Measurements from ENCODE around the gene GRIP1.

Gene GRIP1, protein sequence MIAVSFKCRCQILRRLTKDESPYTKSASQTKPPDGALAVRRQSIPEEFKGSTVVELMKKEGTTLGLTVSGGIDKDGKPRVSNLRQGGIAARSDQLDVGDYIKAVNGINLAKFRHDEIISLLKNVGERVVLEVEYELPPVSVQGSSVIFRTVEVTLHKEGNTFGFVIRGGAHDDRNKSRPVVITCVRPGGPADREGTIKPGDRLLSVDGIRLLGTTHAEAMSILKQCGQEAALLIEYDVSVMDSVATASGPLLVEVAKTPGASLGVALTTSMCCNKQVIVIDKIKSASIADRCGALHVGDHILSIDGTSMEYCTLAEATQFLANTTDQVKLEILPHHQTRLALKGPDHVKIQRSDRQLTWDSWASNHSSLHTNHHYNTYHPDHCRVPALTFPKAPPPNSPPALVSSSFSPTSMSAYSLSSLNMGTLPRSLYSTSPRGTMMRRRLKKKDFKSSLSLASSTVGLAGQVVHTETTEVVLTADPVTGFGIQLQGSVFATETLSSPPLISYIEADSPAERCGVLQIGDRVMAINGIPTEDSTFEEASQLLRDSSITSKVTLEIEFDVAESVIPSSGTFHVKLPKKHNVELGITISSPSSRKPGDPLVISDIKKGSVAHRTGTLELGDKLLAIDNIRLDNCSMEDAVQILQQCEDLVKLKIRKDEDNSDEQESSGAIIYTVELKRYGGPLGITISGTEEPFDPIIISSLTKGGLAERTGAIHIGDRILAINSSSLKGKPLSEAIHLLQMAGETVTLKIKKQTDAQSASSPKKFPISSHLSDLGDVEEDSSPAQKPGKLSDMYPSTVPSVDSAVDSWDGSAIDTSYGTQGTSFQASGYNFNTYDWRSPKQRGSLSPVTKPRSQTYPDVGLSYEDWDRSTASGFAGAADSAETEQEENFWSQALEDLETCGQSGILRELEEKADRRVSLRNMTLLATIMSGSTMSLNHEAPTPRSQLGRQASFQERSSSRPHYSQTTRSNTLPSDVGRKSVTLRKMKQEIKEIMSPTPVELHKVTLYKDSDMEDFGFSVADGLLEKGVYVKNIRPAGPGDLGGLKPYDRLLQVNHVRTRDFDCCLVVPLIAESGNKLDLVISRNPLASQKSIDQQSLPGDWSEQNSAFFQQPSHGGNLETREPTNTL

DNA sequence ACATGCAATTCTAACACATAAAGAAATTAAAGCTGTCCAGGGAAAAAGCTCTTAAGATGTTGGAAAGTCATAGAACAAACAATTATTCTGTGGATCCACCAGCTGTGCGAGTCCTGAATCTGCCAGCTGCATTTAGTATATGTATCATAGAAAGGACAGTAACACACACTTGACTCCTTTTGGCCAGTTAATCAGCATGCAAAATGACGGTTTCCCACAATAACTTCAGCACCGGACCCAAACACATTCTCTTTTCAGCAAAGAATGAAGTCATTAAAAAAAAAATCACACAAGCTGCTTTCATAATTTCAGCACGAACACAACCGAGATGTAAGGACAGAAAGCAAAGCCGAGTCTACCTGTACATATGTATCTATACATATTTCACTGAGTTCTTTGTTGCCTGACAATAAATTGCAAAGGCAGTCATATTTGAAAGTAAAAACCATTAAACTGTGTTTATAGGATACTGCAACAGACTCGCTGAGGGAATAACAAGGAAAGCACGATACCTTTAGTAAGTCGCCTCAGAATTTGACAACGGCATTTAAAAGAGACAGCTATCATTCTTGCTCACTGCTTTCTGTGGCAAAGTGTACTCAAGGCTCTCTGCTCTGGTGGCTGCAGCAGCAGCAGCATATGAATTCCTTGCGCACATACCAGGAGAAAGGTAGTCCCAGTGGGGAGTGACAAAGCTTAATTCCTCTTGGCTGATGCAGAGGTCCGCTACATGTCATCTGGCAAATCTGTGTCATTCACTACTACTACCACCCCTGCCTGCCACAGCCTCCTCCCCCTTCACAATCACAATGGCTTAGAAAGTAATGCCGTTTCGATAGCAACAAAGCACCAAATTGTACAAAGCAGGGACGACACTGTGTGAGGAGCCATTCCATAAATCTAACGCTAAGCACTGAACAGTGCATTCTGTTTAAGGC, at the start of gene GRIP1:
GRIP1 (minus strand) TSS at position 739 of the 938 bp plus-strand sequence; CDS start at position 567, 172 bp downstream.
- no peak for DNase-seq

DNA sequence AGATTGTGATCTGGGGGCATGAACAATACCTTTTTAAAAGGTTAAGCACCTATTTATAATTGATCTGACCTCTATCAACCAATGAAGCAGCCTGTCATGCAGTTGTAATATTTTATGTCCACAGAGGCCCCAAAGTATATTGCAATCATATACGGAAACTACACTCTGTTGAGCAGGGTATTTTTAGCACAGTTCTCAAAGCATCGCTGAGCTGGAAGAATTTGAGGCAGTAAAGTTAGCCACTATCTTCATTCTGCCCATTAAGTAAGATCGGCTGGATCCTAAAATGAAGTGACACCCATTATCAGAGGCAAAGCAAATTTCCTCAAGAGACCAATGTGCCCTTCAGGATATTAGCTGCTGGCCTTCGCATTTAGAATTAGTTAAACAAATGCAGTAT, 47.7 kb upstream of the GRIP1 start:
- no peak for DNase-seq

DNA sequence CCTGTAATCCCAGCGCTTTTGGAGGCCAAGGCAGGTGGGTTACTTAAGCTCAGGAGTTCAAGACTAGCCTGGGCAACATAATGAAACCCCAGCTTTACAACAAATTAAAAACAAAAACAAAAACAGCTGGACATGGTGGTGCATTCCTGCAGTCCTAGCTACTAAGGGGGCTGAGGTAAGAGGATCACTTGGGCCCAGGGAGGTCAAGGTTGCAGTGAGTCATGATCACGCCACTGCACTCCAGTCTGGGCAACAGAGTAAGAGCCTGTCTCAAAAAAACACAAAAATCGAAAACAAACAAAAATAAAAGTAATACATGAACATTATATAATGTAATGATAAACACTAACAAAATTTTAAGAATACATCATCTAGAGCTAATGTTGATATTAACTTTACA, 46.2 kb upstream of the GRIP1 start:
- DNase-seq, result no peak

DNA sequence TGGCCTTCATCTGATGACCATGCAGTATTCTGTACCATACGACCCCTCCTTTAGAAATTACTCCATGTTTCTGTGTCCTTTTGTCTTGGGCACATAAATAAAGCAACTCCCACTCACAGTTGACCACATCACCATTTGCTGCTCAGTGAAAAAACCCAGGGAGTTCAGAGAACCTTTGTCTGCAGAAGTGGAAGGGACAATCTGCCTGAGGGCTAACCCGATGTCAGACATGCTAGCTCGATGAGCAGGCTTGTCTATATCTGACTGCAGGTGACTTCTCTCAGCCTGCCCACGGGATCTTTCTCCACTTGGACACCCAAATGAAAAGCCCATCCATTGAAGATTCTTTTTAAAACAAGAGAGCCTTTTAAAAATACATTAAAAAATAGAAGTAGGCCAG, 45.7 kb upstream of the GRIP1 start:
- DNase-seq, result no peak

DNA sequence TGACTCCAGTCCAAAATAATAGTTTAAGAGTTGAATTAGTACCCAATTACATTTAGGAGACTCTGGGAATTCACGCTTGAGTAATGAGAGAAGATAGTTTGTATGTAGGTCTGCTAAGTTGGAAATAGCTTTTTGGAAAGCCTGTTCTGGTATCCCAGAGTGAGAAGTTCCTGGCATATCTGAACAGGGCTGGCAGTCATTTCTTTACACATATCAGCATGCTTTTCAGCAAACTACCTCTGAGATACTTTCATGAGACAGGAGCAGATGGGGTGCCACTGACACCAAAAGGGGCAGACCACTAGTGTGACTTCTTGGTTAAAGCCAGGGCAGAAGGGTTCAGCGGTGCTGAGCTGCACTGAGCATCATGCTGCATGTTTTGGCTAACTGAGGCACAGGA, 45.1 kb upstream of the GRIP1 start:
- no peak for DNase-seq

DNA sequence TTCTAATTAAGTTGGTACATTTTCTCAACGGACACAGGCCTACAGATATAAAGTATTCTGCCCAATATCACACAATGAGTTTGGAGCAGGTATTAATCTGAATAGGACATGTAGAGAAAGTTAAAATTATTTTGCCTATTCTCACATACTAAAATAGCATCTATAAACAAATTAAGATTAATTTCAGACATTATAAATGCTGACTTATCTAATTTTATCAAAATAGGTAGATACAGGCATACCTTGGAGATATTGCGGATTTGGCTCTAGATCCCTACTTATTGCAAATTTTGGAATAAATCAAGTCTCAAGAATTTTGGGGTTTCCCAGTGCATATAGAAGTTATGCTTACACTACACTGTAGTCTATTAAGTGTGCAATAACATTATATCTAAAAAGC, 41.0 kb upstream of the GRIP1 start:
- DNase-seq, result no peak

DNA sequence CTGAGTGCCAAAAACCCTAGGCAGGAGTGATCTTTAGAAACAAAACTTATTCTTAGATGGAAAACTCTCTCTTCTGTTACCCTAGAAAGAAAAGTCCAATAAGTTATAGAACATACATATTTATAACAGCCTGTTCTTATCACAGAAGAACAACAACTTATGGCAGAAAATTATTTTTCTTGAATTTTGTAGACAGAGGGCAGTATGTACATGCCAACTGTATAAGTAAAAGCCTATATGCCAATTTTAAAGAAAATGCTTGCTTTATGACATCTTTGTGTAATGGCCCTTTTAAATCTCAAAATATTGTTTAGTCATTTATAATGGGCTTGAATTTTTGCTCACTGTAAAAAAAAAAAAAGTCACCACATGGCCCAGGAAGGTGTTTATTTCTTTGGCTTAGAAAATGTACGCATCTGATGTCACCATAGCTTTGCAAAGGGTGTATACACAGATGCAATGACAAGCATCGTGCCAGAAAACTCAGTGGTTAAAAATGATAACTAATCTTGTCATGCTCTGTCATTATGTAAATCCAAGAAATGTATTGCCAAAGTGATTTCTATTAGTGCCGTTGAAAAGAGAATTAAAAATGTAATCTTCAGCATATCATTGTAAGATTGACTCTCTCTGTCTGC, 38.3 kb upstream of the GRIP1 start:
- DNase-seq, result no peak

DNA sequence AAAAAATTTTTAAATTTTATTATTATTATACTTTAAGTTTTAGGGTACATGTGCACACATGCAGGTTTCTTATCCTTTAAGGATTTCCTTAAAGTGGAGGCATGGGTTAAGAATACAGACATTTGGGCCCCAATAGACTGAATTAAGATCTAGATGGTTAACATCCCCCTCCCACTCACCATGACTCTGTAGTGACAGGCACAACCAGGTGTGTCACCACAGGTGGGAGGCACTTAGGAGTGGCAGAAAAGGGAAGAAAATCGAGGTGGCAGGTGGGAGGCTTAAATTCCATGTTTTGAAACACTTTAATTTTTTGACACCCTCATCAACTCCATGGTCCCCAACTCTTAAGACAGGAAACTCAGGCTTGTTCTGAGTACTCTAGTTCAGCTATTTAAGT, 37.6 kb upstream of the GRIP1 start:
- DNase-seq, result no peak

DNA sequence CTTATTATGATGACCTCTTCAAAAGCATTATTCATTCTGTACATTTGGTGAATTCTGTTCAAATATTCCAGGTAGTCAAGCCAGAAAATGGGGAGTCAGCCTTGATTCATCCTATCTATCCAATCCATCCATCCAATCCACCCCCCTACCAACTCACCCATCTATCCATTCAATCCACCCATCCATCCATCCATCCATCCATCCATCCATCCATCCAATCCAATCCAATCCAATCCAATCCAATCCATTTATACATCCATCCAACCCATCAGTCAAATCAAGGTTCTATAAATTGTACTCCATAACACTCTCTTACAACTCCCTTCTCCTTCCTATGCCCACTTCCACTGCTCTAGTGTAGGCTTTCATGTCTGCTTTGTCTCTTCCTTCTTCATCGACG, 35.8 kb upstream of the GRIP1 start:
- DNase-seq, result no peak

DNA sequence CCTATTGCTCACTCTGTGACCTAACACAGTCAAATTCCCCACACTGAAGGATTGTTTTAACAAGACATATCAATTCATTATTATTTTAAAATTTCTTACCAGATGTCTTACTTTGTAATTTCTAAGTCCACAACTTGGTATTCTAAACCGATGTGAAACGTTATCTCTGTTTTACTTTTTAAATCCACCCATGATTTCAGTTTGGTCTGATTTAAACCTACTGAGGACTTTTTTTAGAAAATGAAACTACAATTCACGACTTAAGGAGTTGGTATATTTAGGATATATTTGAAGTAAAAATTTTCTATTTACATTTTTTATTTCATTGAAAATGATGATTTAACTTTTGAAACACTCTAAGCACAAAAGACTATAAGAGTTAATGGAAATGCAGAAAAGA, 35.1 kb upstream of the GRIP1 start:
- no peak for DNase-seq

DNA sequence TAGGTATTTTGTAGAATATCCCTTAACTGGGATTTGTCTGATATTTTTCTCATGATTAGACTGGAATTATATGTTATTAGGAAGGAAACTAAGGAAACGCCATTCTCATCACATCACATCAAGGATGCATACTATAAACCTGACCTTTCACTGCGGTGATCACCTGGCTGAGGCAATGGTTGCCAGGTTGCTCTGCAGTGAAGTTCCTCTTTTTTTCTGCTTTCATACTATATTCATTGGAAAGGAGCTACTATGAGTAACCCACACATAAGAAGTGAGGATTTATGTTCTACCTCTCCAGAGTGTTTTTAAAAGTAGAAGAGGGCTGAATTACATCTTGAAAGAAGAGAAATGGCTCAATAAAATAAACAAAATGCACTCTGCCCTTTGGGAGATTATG, 31.0 kb upstream of the GRIP1 start:
- DNase-seq, result no peak

DNA sequence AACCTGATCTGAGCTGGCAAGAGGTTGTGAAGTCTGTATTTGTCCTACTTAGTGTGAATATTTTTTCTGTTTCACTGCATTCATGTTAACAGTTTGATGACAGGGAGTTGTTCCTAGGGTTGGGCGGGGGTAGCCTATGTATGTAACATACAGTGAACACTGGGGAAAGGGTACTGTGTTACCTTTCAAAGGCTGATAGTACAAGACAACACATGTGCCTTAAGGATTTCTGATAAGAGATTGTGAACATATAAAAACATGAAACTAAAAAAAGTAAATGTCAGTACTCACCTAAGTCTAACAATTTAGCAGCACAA, 30.5 kb upstream of the GRIP1 start:
- no peak for DNase-seq

DNA sequence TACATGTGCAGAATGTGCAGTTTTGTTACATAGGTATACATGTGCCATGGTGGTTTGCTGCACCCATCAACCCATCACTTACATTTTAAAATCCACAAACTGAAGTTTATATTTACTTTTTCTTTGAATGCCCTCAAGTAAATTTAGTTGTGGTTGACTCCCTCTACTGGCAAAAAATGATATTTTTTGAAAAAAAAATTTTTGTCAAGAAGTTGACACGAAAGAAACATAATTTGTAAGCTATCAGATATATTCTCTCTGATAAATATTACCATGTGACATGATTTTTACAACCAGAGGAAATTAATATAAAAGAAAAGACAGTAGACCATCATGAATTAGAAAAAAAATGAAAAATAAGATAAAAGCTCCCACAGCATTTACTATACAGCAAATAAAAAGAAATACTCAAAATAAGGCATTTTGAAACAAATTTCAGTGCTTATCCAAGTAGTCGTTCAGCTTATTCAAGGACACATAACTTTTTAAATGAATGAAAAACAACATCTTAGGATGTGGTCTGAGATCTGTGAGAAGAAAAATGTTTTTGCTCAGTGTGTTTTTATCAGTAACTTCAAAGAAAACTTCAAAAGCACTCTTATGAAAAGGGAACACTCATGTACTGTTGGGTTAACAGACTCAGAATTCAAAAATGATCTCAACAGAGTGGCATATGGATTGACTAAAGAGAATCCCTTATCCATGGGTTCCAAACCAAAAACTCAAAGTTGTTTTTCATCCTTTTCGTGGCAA, 30.0 kb upstream of the GRIP1 start:
- DNase-seq, result no peak

DNA sequence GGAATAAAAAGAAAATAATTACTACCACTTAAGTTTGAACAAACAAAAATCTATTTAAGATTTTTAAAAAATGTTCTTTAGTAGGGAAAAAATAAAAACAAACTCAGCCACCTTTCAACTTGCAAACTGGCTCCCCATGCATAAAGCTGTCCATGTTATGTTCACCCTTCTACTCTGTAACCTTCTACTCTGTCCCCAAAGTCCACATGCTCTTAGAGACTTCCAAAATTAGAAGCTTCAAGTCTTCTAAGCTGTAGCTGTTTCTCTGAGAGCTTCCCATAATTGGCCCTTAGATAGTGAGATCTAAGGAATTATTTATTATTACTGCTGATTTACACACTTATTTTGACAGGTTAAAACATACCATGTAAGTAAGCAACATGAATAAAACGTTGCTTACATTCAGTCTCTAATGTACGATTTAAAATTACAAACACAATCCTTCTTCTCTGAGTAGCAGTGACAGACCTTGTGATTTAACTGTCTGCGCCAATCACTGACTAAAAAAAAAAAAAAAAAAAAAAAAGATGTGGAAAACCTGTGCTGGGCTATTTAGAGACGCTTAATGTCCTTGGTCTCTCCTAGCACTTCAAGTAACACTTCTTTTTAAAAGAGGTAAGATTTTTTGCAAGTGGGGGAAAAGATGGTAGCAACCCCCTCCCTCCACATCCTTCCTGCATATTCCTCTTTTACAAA, 28.3 kb upstream of the GRIP1 start:
- no peak for DNase-seq

DNA sequence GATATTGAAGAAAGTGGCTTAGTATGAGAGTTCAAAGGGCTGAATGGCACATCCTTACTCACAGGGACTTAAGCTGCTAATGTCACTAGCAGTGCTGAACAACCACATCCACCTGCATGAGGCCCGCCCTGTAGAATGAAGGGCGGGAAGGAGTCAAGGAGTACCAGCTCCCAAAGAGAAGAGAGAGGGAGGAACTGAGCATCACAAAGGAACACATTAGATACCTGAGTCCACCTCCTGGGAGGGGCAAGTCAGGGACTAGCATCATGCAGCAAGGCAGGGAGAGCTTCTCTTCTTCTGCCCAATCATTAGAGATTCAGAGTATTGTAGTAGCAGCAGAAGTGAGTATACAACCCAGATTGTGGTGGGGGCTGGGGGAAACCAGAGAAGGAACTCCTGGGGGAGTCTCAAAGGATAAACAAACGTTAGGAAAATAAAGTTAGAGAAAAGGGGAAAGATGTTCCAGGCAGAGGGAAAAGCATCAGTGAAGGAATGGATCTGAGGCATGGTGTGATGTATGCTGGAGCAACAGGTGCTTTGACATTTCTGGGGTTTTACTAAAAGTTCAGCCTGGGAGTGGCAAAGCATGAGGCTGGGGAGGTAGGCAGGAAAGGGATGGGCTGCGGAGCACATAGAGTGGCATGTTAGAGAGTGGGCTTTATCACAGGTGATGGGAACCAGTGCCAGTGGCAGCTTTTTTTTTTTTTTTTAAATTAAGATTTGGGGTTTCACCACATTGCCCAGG, 21.0 kb upstream of the GRIP1 start:
- DNase-seq, result no peak

DNA sequence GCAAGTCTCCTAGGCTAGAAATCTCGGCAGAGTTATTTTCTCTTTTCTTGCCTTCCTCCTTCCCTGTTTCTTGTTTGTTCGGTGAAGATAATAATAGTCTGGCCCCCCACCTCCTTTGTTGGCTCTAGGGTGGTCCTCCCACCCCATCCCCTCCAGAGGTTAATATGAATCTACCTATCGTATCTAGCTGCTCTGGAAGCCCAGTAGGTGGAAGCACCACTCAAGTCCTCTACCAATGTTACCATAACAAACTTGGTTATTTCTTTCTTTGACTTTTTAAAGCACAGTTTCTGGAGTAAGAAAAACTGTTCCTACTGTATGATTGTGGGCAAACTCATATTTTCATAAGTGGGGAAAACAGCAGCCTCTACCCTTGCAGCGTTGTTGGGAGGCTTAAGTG, 19.7 kb upstream of the GRIP1 start:
- DNase-seq, result no peak

DNA sequence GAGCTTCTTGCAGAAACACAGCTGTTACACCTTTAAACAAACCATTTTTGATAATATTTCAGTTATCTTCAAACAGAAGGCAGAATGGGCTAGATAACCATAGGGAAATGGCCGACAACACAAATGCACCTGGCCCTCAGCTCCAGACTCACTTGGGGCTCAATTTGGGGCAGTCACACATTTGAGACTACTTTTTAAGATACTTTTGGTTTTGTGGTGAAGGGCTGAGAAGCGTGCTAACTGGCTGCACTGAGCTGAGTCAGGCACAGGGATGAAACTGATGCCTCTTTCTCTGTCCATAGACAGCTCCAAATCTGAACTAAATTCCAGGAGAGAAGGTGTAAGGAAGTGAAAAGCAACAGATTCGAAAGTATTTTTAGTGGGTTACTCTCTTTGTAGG, 18.5 kb upstream of the GRIP1 start:
- DNase-seq, result no peak

DNA sequence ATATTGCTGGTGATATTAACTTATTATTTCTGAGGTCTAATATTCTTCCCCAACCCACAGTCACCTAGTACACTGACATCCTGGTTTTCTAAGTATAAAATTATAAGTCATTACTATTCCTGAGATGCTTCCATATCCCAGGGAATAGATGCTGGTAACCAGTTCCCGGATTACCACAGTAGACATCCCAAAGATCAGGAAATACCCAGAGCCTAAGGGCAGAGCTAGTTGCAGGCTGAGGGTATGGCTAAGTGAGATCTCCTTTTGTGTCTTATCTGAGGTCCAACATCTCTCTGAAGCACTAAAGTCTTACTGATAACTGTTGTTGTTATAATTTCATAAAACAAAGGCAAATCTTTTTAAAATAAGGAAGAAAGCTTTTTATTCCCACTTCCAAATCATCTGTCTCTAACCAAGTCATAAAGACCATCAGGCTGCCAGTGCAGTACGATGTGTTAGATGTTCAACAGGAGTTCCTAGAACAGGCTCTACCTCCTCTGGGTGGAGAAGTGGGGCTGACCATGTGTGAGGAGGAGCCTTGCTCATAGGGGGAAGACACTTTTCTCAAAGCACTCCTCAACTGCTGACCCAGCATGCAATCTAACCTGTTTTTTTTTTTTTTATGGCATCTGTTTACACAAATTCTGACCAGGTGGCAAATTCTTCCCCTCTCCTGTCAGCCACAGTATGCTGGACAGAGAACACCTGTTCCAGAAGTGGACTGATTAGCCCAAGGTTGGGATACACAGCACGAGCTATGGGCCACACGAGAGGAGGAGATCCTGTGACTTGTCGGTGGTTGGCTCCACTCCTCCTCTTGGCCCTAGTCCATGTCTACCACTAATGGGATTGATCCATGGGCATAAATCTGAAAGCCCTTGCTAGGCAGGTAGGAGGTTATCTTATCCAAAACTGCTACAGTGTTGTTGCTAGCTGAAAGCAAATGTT, 16.1 kb upstream of the GRIP1 start:
- DNase-seq, result no peak
